Prostate gland (tissue), 2 donors: ENCODE results near the gene OTUD5. TPM values are rescaled to one million over a fixed set of nuclear protein-coding genes. Genes with fewer than 3 reads are reported as not detected.

Experiments
- DNase-seq: peaks from one replicate; pipeline ENCODE4 v3.0.0-alpha.2; 2019; ENCODE audit warnings: low spot score
- H3K27ac ChIP-seq, 2 donors: fragments of 200-600 bp; sonication (generic); 2 replicates each; pipeline ENCODE4 v1.5.1; 2017 to 2019
- H3K27me3 ChIP-seq: fragments of 200-600 bp; sonication (generic); replicated peaks from 2 replicates; pipeline ENCODE4 v1.5.1; 2019; ENCODE audit not compliant: insufficient read depth
- H3K36me3 ChIP-seq, 2 donors: fragments of 200-600 bp; sonication (generic); 1 replicate in 1 of 2; 2 replicates in 1 of 2; pipeline versions ENCODE4 v1.5.1 to v1.8.1; 2017 to 2019
- H3K4me1 ChIP-seq: fragments of 200-600 bp; sonication (generic); replicated peaks from 2 replicates; pipeline ENCODE4 v1.5.1; 2019
- H3K4me3 ChIP-seq, 2 donors: fragments of 200-600 bp; sonication (generic); 2 replicates each; pipeline ENCODE4 v1.5.1; 2017 to 2019
- H3K9me3 ChIP-seq: fragments of 200-600 bp; sonication (generic); 2 replicates; pipeline ENCODE4 v1.5.1; 2017
- POLR2A ChIP-seq: fragments of 450-650 bp; IDR thresholded peaks from one replicate; pipeline ENCODE4 v1.6.1; 2016; ENCODE audit warnings: antibody characterized with exemption, mild to moderate bottlenecking
- POLR2AphosphoS5 ChIP-seq: sonication (generic); formaldehyde crosslinking; IDR thresholded peaks from one replicate; pipeline ENCODE4 v1.6.1; 2017; ENCODE audit warnings: antibody characterized with exemption
- WGBS: methylation state at CpG from one replicate; pipeline ENCODE4 v1.1.5; 2018; 5-methylcytosine and 5-hydroxymethylcytosine counted together
- intact Hi-C: fragments of 100-400 bp; cut with DNase I; formaldehyde crosslinking; loops from one replicate; pipeline ENCODE4 v1.14.2; 2022
- total RNA-seq, 2 donors: library from RNA; depleted of rRNA; stranded (reverse); fragments of >200 nt; gene quantifications; one replicate each; pipeline ENCODE4 v1.1.0, GENCODE V29; 2016
- TF ChIP-seq, protein P1 (sequence below), 4 experiments: fragments of 200-600 bp in 2 of 4; fragments of 450-650 bp in 2 of 4; sonication (generic) in 2 of 4; IDR thresholded peaks; 1 replicate in 3 of 4; 2 replicates in 1 of 4; pipeline ENCODE4 v1.5.1; 2016 to 2019; ENCODE audit warnings: antibody characterized with exemption in 4 of 4, mild to moderate bottlenecking in 2 of 4, moderate library complexity in 2 of 4

OTUD5 gene
- total RNA-seq, 2 donors from 2014 or later, result 44.1 to 84.2 TPM

DNA sequence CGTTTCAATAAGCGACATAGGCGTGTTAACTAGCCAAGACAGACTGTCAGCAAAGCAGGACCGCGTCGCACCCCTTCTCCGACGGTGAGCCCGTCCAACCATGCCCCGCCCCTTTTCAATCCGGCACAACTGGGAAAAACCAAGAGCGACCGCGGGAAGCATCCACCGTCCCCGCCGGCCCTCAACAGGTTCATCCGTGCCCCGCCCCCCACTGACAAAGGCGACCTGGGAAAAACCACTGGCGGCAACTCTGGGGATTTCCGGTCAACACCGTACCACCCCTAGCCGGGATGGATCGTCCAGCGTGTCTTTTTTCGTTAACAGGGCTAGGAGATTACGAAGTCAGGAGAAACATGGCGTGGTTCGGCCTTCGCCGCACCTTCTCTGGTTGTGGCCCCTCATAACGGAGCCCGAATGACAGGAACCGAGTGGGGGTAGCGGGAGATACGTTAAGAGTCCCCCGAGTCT is 60.2 kb downstream of the OTUD5 start:
- peak overlapping the region; percentile 54 to 57 for H3K4me3 ChIP-seq
- peak; percentile 76 for DNase-seq
- H3K4me1 ChIP-seq, result no peaks in the 10 kb centered on the region
- peak; percentile 44 for TF ChIP-seq POLR2AphosphoS5
- no peak for TF ChIP-seq POLR2A
- H3K36me3 ChIP-seq, result no peaks in the 10 kb centered on the region
- H3K27ac ChIP-seq, result peak overlapping the region; percentile 95
- 1% methylated on average over 36 of the region's 38 CpGs for WGBS
- intact Hi-C loops, result loop anchor here (5.0 kb wide), 2 partner anchors 60 to 95 kb away; partner anchors contain the start of genes HDAC6 and OTUD5
- no peaks in the 10 kb centered on the region for H3K27me3 ChIP-seq
- no peaks in the 10 kb centered on the region for H3K9me3 ChIP-seq

DNA sequence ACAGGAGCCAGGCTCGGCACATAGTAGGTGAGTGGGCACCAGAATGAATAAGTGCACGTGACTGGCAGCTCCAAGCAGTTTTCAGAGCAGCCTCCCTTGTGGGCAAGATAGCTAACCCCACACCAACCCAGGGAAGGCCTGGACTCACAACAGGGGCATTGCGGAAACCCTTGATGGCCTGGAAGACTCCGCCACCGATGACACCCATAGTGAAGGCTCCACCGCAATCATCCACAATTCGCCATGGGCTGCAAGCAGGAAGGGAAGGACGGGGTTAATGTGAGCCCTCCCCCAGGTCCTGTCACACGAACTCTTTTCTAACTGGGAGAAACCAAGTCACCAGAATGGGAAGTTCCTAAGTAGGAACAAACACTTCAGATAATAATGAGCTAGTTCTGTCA is 60.8 kb downstream of the OTUD5 start:
- intact Hi-C loops, result loop anchor here (5.0 kb wide), 2 partner anchors 61 to 94 kb away; partner anchors contain the start of genes HDAC6 and OTUD5
- DNase-seq, result no peak
- Histone ChIP-seq H3K4me3 (peak overlapping the region; percentile 54 to 57), H3K27me3 (no peaks in the 10 kb centered on the region), H3K4me1 (no peaks in the 10 kb centered on the region), H3K27ac (peak overlapping the region; percentile 95), H3K9me3 (no peaks in the 10 kb centered on the region), H3K36me3 (no peaks in the 10 kb centered on the region)
- 25% methylated on average over 2 of the region's 9 CpGs for WGBS
- no peak for TF ChIP-seq POLR2A
- TF ChIP-seq, protein P1, sequence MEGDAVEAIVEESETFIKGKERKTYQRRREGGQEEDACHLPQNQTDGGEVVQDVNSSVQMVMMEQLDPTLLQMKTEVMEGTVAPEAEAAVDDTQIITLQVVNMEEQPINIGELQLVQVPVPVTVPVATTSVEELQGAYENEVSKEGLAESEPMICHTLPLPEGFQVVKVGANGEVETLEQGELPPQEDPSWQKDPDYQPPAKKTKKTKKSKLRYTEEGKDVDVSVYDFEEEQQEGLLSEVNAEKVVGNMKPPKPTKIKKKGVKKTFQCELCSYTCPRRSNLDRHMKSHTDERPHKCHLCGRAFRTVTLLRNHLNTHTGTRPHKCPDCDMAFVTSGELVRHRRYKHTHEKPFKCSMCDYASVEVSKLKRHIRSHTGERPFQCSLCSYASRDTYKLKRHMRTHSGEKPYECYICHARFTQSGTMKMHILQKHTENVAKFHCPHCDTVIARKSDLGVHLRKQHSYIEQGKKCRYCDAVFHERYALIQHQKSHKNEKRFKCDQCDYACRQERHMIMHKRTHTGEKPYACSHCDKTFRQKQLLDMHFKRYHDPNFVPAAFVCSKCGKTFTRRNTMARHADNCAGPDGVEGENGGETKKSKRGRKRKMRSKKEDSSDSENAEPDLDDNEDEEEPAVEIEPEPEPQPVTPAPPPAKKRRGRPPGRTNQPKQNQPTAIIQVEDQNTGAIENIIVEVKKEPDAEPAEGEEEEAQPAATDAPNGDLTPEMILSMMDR (IDR thresholded peaks at IDR 0.05), result no peak
- TF ChIP-seq POLR2AphosphoS5, result no peak

DNA sequence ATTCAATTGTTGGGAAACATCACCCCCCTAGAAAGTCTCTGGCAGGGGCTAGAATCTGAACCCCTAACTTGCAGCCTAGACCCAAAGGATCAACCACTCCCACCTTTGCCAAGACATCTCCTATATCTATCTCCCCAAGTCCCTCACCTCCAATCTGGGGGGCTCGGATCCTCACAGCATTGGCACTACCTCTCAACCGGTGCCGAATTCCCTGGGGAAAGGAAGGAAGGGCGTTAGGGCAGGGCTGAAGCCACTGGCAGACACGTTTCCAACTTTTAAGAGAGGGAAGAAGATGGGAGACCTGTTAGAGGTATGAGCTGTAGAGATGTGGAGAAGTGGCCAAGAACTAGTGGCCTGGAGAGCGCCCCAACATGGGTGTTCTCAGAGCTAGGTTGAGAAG is 62.5 kb downstream of the OTUD5 start:
- no peaks in the 10 kb centered on the region for H3K27me3 ChIP-seq
- WGBS, result 83% methylated on average over 6 of the region's 6 CpGs
- no peak overlapping the region for H3K27ac ChIP-seq
- DNase-seq, result no peak
- H3K36me3 ChIP-seq, result no peaks in the 10 kb centered on the region
- no peaks in the 10 kb centered on the region for H3K9me3 ChIP-seq
- no peaks in the 10 kb centered on the region for H3K4me1 ChIP-seq
- intact Hi-C loops, result loop anchor here (5.0 kb wide), 2 partner anchors 62 to 93 kb away; partner anchors contain the start of genes HDAC6 and OTUD5
- no peak overlapping the region for H3K4me3 ChIP-seq
- TF ChIP-seq POLR2A (no peak), POLR2AphosphoS5 (no peak)
- TF ChIP-seq, protein P1 (IDR thresholded peaks at IDR 0.05), result no peak

DNA sequence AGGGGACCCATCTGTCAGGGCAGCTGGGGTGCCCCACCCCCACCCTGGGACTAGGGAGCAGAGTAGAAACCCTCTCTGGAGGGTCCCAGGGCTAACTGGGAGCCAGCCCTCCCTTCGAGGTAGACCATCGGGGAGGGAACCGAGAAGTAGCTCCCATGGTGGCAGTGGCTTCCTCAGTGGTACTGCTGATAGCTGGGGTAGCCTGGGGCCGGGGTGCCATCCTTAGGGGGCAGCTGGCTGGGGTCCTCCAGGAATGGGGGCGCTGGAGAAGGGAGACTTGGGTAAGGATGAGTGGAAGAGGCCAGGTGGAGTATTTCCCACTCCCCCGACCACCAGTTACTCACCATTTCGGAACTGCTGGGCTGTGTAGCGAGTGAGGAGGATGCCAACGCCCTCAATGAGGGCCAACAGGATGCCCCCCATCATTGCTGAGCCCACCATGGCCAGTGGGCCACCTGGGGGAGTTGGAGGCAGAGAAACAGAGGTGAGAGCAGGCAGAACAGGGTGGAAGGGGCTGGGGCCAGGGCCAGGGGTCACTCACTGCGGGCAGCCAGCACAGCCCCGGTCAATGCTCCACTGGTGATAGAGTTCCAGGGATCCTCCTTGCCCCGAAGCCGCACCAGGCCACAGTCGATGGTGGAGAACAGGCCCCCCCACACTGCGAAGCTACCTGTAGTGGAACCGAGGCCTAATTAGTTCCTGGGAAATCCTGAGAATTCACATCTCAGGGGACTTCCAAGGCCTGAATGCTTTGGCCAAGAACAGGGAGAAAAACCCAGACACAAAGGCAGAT is 63.7 kb downstream of the OTUD5 start:
- no peak for DNase-seq
- Histone ChIP-seq H3K4me1 (no peaks in the 10 kb centered on the region), H3K36me3 (no peaks in the 10 kb centered on the region), H3K27me3 (no peaks in the 10 kb centered on the region), H3K9me3 (no peaks in the 10 kb centered on the region), H3K27ac (no peak overlapping the region), H3K4me3 (no peak overlapping the region)
- 92% methylated on average over 10 of the region's 16 CpGs for WGBS
- no peak for TF ChIP-seq POLR2A
- no peak for TF ChIP-seq POLR2AphosphoS5
- TF ChIP-seq, protein P1 (IDR thresholded peaks at IDR 0.05), result no peak
- intact Hi-C loops, result no loop called here

DNA sequence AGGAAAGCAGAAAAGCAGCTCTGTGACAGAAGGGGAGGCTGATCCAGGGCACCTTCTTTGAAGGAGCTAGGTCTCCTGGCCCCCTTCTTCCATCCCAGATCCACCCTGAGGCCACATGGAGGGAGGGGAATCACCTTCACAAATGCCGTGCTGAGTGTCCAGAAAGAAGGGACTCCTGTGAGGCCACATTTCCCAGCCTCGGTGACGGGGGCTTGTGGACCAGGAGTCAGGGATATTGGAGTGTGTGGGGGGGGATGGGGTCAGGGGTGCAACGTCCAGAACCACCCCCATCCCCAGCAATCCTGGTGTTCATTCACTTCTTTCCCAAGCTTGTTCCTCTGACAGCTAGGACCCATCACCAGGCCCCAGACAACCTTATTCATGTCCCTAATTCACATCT is 64.5 kb downstream of the OTUD5 start:
- H3K27ac ChIP-seq, result no peak overlapping the region
- no peak overlapping the region for H3K4me3 ChIP-seq
- H3K36me3 ChIP-seq, result no peaks in the 10 kb centered on the region
- no peaks in the 10 kb centered on the region for H3K9me3 ChIP-seq
- H3K4me1 ChIP-seq, result no peaks in the 10 kb centered on the region
- intact Hi-C loops, result no loop called here
- no peak for TF ChIP-seq POLR2A
- WGBS, result 90% methylated on average over 4 of the region's 4 CpGs
- no peaks in the 10 kb centered on the region for H3K27me3 ChIP-seq
- DNase-seq, result no peak
